COLO829 (cell line): Measurements from ENCODE around the gene ITPKB.
"Not testable (repeated sequence)": the region's sequence is repeated elsewhere in the genome, so short reads cannot be mapped to it uniquely, and the experiment has no call there.

Experiments used
- DNase-seq: peaks from one replicate; pipeline ENCODE4 v3.0.0; 2012; ENCODE audit warnings: low spot score

The ITPKB gene

GRCh38 chr1:226651041-226651731, 87.9 kb downstream of the ITPKB start:
- no peak for DNase-seq

DNA sequence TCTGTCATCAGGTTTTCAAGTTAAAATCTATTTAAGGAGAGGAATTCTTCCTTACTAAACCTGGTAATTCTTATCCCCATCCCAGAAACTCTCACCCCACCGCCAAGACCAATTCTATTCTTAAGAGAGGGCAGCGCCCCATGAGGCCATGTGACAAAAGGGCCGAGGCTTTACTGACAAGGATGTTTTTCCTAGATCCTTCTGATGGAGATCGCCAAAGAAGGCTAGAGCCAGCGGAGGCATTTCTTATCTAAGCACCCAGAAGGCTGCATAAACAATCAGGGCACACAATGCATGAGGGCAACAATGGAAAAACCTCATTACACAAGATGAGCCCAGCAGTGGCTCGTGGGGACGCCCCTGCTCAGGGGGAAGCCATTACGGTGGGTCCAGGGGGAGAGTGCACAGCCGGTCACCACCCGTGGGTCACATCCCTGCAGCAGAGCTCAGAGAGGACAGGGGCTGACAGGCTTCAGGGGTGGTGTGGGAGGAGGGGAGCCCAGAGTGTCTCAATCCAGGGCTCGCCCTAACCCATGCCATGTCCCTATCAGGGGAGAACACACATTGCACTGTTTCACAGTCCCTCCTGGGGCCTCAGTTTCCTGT, 88.7 kb downstream of the ITPKB start:
- DNase-seq = no peak

DNA sequence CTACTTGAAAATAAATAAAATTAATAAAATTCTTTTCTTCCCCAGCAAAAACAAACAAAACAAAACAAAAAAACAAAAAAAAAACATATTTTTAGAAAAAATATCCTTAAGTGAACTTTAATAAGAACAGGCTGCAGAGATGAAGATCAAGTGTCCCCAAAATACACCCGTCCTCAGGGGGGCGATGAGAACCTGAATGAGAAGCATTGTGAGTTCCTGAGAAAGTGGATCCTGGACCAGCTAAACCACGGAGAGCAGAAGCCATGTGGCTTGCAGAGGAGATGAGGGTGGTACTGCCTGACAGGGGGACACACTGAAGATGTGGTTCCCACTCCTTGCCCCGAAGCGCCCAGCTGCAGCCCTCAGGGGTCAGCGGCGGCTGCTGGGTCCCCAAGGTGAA, 89.3 kb downstream of the ITPKB start:
- DNase-seq = no peak

- DNase-seq = no peak
These were observed 89.8 kb downstream of the ITPKB start for GRCh38 chr1:226649244-226649643.

- no peak for DNase-seq
These were observed 90.7 kb downstream of the ITPKB start for GRCh38 chr1:226648421-226648820.

DNA sequence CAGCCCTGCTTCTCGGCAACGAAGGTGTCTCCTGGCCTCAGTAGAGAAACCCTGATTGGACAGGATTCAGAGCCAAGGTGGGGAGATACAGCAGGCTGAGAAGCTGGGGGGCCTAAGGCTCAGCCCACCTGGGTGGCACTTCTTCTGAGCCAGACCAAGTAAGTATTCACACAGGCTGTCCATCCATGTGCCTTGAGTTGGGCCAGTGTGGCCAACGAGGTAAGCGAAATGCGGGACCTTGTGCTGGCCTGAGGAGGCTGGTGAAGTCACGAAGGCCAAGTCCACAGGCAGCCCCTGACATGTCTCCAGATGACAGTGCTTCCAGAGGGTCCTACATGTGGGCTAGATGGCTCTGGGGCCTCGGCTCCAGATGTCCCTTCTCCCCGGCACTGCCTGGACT, 91.4 kb downstream of the ITPKB start:
- no peak for DNase-seq

DNA sequence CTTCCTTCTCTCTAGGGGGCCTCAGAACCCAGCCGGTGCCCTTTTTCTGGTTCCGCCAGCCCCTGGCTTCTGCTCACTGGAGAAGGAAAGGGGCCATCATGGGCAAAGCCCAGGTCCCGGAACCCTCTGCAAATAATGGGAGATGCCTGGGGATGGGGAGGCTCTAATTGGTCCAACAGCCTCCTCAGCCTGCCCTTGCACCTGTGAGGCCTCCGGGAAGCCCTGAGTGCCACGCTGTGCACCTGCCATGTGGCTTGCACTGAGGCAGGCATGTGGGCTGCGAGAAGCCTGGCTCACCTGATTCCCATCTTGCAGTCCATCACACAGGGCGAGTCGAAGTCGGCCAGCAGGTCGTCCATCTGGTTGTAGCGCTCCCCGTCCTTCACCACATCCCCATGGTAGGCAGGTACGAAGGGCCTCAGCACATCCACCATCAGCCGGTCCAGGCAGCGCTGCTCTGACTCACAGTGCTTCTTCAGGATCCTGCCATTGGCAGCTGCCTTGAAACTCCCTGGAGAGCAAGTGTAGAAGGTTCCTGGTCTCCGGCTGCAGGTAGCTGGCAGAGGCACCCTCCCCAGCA, 92.1 kb downstream of the ITPKB start:
- DNase-seq = no peak

GRCh38 chr1:226646026-226646869, 92.8 kb downstream of the ITPKB start:
- DNase-seq = no peak

GRCh38 chr1:226645279-226645976, 93.7 kb downstream of the ITPKB start:
- no peak for DNase-seq

- DNase-seq = no peak
These were observed 94.4 kb downstream of the ITPKB start for GRCh38 chr1:226644541-226645176.

- DNase-seq = no peak
These were observed 95.2 kb downstream of the ITPKB start for GRCh38 chr1:226643611-226644540.

DNA sequence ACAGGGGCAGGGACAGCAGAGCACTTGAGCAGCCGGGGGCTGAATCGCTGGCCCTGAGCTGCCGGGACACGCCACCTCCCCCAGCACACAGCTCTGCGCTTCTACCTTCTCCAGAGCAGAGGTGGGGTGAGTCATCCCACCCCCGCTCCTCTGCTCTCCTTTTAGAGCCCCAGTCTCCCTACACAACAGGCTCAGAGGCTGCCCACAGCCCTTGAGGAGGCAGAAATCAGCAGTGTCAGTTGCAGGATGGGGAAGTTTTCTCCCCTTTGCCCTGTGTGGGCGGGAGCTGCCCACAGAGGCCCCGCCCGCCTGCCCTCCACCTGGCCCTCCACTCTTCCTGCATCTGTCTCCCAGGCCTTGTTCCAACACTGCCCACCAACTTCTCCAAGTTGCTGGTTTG, 95.9 kb downstream of the ITPKB start:
- peak; percentile 68 for DNase-seq

GRCh38 chr1:226642421-226642820, 96.7 kb downstream of the ITPKB start:
- no peak for DNase-seq

- DNase-seq = no peak
These were observed 97.3 kb downstream of the ITPKB start for GRCh38 chr1:226641671-226642231.

DNA sequence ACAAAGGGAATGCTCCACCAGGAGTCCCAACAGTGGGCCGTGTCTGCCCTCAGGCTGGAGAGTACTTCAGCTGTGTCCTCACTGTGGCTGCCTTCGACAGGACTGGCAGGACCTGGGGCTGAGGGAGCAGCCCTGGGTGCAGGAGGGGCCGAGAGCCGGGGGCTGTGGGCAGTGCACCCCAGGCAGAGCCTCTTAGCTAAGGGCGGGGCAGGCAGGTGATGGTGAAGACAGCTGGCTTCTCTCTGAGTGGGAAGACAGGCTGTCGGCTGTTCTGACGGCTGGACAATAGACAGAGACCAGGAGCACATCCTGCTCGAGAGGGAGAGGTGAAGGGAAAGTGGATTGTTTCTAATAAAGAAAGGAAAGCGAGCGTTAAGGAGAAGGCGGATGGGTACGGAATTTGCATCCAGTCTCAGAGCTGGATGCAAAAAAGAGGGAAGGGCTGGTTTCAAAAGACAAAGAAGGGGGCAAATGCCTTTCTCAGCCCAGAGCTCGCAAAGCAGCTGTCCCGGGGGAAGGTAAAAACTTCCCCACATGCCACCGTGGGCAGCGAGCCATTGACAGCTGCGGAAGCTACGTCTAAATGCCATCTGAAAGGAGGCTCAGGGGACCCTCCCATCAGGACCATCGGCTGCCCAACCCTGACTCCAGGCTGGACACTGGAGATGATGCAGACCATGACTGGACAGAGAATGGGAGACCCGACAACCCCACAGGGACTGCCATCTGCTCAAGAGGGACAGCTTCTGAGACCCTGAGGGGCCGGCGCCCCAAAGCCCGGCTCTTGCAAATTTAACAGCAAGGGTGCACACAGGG, 98.6 kb downstream of the ITPKB start:
- no peak for DNase-seq

GRCh38 chr1:226639631-226640061, 99.4 kb downstream of the ITPKB start:
- DNase-seq = no peak

DNA sequence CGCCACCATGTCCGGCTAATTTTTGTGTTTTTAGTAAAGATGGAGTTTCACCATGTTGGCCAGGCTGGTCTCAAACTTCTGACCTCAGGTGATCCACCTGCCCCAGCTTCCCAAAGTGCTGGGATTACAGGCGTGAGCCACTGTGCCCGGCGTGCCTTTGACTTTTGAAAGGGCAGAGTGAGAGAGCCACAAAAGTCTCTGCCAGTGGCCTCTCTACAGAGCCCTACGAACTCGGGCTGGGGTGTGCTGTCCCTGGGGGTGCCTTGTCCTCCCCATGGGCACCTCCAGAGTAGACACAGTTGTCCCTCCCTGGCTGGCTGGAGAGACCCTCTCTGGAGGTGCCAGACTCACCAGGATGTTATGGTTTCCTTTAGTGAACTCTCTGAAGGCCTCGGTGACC, 99.9 kb downstream of the ITPKB start:
- DNase-seq = not testable (repeated sequence)

- no peak for DNase-seq
These were observed 100.5 kb downstream of the ITPKB start for GRCh38 chr1:226638608-226639007.

- DNase-seq = no peak
These were observed 101.0 kb downstream of the ITPKB start for GRCh38 chr1:226638001-226638601.
